ENCODE data around the gene CFAP251.
"Not testable (repeated sequence)": the region's sequence is repeated elsewhere in the genome, so short reads cannot be mapped to it uniquely, and the experiment has no call there.

CFAP251 gene

DNA sequence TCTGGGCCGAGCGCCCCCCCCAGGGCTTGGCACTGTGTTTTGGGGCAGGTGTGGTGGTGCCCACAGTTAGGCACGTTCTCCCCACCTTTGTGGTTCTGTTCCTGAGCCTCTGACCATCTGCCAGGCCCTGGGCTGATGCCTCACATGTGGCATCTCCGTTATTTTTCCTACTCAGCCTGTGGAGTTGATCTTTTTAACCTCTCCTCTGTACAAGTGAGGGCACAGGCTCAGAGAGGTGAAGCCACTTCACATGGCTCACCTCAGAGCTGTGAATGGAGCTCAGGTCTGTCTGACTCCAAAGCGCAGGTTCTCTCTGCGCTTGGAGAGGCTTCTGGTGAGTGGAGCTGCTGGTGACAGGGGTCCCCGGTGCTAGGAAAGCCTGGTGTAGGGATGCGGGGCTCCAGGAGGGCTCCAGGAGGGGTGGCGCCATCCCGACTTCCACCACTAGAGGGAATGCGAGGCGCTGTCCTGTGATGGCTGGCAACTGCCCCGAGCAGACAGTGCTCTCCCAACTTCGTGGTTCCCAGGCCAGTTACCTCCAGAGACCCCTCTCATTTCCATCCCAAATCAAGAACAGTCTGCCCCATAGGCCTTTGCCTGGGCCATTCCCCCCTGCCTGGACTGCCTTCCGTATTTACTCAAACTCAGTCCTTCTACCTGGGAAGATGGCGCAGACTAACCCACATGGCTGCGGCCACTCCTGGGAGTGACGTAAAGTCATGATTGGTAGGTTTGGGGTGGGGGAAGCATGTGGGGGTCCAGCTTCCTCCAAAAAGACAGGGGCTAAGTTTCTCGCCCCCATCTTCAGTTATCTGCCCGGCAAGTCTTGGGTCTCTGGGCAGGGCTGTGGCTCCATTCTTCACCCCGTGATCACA lies 113.2 kb downstream of the CFAP251 start:
- DNase-seq: no peak

DNA sequence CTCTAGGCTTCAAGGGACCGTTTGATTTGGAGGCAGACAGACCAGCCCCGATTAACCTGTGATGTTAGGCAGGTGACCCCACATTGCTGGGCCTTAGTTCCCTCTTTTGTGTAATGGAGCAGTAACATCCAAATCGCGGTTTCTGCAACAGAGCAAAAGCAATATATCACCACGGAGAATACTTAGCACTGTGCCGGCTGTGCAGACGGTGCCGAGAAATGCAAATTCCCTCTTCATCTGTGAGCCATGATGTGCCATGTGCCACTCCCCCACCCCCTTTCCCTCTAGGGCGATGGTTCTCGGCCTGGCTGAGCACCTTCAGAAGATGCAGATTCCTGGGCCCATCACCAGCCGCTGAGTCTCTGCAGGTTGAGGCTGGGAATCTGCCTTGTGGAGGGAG lies 114.2 kb downstream of the CFAP251 start:
- no peak for DNase-seq

DNA sequence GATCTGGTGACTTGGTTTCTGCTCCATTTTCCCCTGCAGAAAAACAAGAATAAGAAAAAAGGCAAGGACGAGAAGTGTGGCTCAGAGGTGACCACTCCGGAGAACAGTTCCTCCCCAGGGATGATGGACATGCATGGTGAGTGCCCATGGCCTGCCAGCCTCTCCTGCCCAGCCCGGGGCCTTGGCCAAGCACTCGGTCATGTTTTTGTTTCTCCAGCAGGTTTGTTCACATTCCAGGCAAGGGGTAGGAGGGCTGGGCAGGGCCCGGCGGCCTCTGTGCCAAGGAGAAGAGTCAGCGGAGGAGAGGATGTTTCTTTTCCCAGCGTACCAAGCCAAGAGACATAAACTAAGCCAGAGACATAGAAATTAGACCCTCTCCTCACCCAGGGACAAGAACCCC lies 116.9 kb downstream of the CFAP251 start:
- DNase-seq: no peak

DNA sequence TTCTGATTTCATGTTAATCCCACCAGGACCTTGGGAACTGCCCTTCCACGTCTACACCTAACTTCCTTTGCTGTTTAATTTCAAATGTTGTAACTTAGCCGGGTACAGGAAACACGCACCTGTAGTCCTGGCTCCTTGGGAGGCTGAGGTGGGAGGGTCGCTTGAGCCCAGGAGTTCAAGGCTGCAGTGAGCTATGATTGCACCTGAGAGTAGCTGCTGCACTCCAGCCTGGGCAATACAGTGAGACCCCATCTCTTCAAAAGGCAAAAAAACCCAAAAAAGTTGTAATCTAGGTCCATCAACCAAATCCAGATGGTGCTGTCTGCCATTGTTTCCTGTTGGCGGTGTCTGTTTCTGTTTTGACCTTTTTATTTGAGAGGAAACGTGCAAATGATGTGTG lies 117.8 kb downstream of the CFAP251 start:
- no peak for DNase-seq

DNA sequence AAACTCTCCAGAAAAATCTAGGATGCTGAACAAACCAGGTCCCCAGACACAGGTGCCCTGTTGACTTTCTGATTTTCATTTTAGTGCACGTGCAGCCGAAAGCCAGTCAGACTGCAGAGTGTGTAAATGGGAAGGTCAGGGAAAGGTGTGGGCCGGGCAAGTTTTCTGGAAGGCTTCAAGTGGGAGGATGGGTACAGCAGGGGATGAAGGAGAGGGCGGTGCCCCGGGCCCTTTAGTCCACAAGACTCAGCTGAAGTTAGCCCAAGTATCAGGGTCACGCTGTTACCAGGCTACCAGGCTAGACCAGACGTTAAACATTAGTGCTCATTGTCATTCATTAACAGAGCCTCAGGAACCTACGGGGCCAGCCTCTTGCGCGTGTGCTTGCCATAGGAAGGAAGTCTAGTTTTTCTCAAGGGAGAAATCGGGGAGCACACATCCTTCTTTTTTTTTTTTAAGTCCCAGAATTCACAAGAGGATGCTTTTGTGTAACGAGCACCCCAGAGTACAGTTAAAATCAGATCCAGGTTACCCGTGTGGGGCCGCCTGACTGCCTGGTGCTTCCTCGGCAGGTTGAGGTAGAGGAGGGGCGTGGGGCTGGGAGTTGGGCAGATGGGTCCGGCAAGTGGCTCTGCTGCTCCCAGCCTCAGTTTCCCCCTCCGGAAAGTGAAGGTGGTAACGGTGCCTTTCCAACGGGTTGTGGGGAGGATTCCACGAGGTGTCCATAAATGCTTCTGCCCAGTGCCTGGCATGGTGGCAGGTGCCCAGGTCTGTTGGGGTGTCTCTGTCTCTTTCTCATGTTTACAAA lies 122.4 kb downstream of the CFAP251 start:
- no peak for DNase-seq

DNA sequence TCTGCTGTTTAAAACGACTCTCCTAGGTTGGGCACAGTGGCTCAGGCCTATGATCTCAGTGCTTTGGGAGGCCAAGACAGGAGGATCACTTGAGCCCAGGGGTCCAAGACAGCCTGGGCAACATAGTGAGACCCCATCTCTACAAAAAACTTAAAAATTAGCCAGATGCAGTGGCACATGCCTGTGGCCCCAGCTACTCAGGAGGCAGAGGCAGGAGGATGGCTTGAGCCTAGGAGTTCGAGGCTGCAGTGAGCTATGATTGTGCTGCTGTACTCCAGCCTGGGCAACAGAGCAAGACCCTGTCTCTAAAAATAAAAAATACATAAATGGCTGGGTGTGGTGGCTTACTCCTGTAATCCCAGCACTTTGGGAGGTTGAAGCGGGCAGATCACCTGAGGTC lies 123.1 kb downstream of the CFAP251 start:
- DNase-seq: not testable (repeated sequence)

DNA sequence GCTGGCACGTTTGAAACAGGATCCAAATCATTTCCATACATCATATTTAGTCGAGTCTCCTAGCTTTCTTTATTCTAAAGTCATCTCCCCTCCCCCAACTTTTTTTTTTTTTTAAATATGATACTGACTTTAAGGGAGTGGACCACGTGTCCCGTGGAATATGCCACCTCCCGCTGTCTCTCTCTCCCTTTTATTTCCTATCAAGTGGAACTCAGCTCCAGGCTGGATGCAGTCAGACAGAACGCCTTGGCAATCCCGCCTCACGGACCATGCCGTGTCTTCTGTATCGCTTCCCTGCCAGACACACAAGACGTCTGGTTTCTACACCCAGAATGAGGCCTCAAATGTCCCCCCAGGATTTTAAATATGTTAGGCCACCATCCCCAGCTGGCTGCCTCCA lies 124.5 kb downstream of the CFAP251 start:
- DNase-seq: no peak

DNA sequence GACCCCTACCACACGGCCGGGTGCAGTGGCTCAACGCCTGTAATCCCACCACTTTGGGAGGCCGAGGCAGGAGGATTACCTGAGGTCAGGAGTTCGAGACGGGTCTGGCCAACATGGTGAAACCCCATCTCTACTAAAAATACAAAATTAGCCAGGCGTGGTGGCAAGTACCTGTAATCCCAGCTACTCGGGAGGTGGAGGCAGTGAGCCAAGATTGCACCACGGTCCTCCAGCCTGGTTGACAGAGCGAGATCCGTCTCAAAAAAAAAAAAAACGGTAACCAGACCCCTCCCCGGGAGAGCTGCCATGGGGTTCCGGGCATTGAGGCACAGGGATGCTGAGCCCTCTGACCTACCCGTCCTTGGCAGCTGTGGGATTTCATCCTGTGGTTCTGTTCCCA lies 125.1 kb downstream of the CFAP251 start:
- DNase-seq: no peak

DNA sequence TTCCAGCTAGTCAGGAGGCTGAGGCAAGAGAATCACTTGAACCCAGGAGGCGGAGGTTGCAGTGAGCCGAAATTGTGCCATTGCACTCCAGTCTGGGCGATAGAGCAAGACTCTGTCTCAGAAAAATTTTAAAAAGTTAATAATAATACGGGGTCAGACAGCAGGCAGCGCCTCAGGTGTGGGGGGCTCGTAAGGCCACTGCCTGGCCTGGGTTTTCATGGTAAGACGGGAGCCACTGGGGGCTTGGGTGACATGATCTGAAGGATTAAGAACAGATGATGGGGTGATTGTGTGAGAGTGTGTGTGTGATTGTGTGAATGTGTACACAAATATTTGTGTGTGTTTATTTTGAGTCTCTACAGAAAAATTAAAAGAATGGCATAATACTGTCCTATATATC lies 126.9 kb downstream of the CFAP251 start:
- no peak for DNase-seq

DNA sequence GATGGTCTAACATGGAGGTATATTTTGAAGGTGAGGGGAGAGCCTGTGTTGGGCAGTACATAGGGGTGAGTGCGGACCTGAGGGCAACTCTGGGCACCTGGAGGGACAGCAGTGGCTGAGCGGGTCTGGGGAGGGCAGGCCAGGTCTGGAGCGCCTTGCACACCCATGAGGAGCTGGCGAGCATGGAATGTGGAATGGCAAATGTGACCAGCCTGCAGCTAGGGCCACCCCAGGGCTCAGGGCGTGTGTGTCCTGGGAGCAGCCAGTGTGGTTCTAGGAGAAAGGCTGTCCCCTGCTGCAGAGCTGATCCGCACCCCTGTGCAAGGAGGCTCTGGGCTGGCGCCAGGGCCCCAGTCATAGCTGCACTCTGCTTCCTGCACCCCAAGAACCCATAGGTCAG lies 127.8 kb downstream of the CFAP251 start:
- DNase-seq: no peak

DNA sequence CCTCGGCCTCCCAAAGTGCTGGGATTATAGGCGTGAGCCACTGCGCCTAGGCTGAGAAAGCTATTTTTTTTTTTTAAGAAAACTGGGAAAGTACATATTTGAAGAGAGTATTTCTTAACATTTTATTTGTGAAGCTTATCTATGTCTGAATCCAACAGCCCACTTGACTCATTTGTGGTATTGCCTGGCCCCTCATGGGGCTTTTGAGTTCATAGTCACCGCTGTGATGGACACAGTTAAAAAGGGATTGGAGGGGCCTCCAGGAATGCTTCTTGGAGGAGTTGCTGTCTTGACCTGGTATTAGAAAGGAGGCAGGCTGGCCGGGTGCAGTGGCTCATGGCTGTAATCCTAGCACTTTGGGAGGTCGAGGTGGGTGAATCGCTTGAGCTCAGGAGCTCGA lies 129.8 kb downstream of the CFAP251 start:
- DNase-seq: no peak

DNA sequence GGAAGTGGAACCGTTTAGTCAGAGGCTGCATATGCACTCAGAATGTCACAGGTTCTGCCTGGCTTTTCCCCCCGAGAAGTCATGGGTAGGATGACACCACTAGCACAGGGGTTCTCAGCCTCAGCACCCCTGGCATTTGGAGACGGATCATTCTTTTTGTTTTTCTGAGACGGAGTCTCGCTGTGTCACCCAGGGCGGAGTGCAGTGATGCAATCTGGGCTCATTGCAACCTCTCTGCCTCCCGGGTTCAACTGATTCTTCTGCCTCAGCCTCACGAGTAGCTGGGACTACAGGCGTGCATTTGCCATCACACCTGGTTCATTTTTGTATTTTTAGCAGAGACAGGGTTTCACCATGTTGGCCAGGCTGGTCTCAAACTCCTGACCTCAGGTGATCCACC lies 131.4 kb downstream of the CFAP251 start:
- DNase-seq: no peak

DNA sequence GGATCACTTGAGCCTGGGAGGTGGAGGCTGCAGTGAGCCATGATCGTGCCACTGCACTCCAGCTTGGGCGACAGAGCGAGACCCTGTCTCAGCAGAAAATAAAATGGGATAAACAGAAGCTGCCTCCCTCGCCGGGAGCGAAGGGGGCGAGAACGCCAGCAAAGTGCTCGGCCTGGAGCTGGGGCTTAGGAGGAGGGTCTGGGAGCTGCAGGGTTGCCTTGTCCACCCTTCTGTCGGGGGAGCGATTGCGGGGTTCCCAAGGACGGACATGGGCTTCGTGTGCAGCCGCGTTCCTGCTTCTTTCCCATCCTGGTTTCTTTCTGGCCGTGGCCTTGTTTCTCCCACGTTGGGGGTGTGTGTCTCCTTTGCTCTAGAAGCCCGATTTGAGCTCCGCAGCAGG lies 132.3 kb downstream of the CFAP251 start:
- no peak for DNase-seq

DNA sequence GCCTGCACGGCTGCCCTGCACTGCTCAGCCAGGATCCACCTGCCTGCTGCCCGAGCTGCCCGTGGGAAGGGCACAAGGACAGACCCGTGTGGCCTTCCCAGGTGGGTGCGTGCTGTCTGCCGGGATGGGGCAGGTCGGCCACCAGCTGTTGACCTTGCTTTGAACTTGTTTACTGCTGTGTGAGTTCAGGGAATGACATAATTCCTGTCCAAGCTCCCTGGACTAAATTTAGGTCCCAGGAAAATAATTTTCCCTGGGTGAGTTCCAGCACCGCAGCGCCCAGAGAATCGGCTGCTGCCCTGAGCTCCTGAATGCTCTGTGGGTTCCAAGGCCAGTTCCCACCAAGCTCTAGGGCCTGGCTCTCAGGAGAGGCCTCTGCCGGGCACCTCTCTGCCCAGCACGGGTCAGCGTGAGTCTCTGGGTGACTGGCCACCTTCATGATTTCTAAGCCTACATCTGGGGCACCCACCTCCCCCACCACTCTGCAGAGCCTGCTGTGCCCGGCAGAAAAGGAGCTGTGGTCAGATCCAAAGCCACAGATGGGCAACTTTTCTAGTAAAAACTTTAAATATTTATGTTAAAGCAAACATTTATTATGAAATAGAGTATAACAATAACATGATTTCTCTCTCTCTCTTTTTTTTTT lies 133.0 kb downstream of the CFAP251 start:
- DNase-seq: no peak

DNA sequence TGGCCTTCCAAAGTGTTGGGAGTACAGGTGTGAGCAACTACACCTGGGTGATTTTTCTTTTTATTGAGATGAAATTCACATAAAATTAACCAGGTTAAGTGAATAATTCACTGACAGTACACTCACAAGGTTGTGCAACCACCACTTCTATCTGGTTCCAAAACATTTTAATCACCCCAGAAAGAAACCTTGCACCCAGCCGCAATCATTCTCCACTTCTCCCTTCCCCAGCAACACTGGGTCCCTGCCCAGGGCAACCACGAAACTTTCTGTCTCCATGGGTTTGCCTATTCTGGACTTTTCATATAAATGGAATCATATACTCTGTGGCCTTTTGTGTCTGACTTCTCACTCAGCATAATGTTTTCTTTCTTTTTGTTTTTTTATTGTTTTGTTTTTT lies 133.9 kb downstream of the CFAP251 start:
- no peak for DNase-seq
